GM12878 (cell line): Measurements from ENCODE around the gene ZBTB9. TPM values are rescaled to one million over a fixed set of nuclear protein-coding genes. Genes with fewer than 3 reads are reported as not detected.

Source experiments
- ATAC-seq: fragments of 200-7000 bp; cut with Tn5 transposase; 3 replicates; pipeline ENCODE4 v1.9.1; 2020; ENCODE audit warnings: mild to moderate bottlenecking, moderate library complexity
- BruUV-seq: library from RNA; stranded (reverse); fragments of 400-500 nt; replicated peaks from 2 replicates; lab custom pipeline; 2021; lab: Mats Ljungman, UMichigan
- CTCF ChIA-PET: fragments of 300-600 bp; sonication (Branson Sonifier 250); formaldehyde crosslinking; extraction: SDS; loops from one replicate; lab custom pipeline; 2021; ENCODE audit warnings: inconsistent platforms; lab: Yijun Ruan, JAX
- POLR2A ChIA-PET: fragments of 350-600 bp; formaldehyde crosslinking; extraction: SDS; loops from one replicate; lab custom pipeline; 2021; ENCODE audit warnings: inconsistent platforms; lab: Charles Lee
- RAD21 ChIA-PET: fragments of 300-600 bp; sonication (Branson Sonifier 250); formaldehyde crosslinking; loops from one replicate; lab custom pipeline; 2023; ENCODE audit warnings: antibody characterized with exemption; ENCODE audit not compliant: unreplicated experiment; lab: Charles Lee
- SMC1A ChIA-PET: fragments of 300-600 bp; sonication (Branson Sonifier 250); formaldehyde crosslinking; loops from one replicate; lab custom pipeline; 2023; ENCODE audit not compliant: unreplicated experiment, uncharacterized antibody; lab: Charles Lee
- DNase-seq: peaks from one replicate; pipeline ENCODE4 v3.0.0-alpha.2; 2011; ENCODE audit warnings: low read depth, low spot score
- FAIRE-seq: peaks from 3 replicates; lab custom pipeline; 2011; peaks lifted over from hg19 to GRCh38; lab: Jason Lieb, UNC
- H2AFZ ChIP-seq: 2 replicates; pipeline ENCODE4 v1.6.0; 2011; ENCODE audit warnings: low read depth, low read length, control low read depth; ENCODE audit not compliant: control insufficient read depth
- H3K27ac ChIP-seq: 2 replicates; pipeline ENCODE4 v1.5.1; 2011; ENCODE audit warnings: control low read depth; ENCODE audit not compliant: control insufficient read depth, insufficient read depth
- H3K27me3 ChIP-seq, 2 experiments: replicated peaks in 1 of 2; 2 replicates each; pipeline versions ENCODE4 v1.6.0 to v1.6.1; 2011; ENCODE audit warnings: low read length in 1 of 2; ENCODE audit not compliant: control insufficient read depth in 2 of 2, insufficient read depth in 2 of 2
- H3K36me3 ChIP-seq, 2 experiments: 2 replicates each; pipeline ENCODE4 v1.5.1; 2011; ENCODE audit warnings: low read length in 1 of 2; ENCODE audit not compliant: control insufficient read depth in 2 of 2, insufficient read depth in 2 of 2
- H3K4me1 ChIP-seq: 2 replicates; pipeline ENCODE4 v1.6.1; 2011; ENCODE audit warnings: mild to moderate bottlenecking, low read length, moderate library complexity, mixed read lengths; ENCODE audit not compliant: control insufficient read depth, insufficient read depth
- H3K4me2 ChIP-seq: 2 replicates; pipeline ENCODE4 v1.6.0; 2011; ENCODE audit warnings: control low read depth; ENCODE audit not compliant: control insufficient read depth, insufficient read depth
- H3K4me3 ChIP-seq: fragments of 200-600 bp; sonication (generic); 2 replicates; pipeline ENCODE4 v1.5.1; 2016
- H3K79me2 ChIP-seq: 2 replicates; pipeline ENCODE4 v1.6.0; 2011; ENCODE audit warnings: low read length; ENCODE audit not compliant: control insufficient read depth, insufficient read depth
- H3K9ac ChIP-seq: 2 replicates; pipeline ENCODE4 v1.8.0; 2011; ENCODE audit warnings: low read length, control low read depth, mixed read lengths; ENCODE audit not compliant: control insufficient read depth, insufficient read depth
- H3K9me3 ChIP-seq: replicated peaks from 3 replicates; pipeline ENCODE4 v1.5.1; 2011; ENCODE audit warnings: mild to moderate bottlenecking, low read length; ENCODE audit not compliant: control insufficient read depth, insufficient read depth
- H4K20me1 ChIP-seq: 2 replicates; pipeline ENCODE4 v1.6.0; 2011; ENCODE audit not compliant: control insufficient read depth, insufficient read depth
- CBX5 ChIP-seq: sonication (generic); IDR thresholded peaks from 2 replicates; pipeline ENCODE4 v1.6.1; 2016; ENCODE audit warnings: low read depth, moderate library complexity, mild to moderate bottlenecking, inconsistent platforms
- FOS ChIP-seq: IDR thresholded peaks from 3 replicates; pipeline ENCODE4 v1.6.1; 2011; ENCODE audit warnings: borderline replicate concordance; ENCODE audit not compliant: insufficient read length; ENCODE audit errors: extremely low read depth
- FOXM1 ChIP-seq: IDR thresholded peaks from 2 replicates; pipeline ENCODE4 v1.6.1; 2012; ENCODE audit warnings: low read depth, mild to moderate bottlenecking, inconsistent platforms, low read length, moderate library complexity
- HDAC2 ChIP-seq: fragments of 200-600 bp; sonication (generic); IDR thresholded peaks from 2 replicates; pipeline ENCODE4 v1.6.1; 2017
- IKZF1 ChIP-seq: fragments of 450-650 bp; conservative IDR thresholded peaks from 2 replicates; pipeline ENCODE4 v1.6.1; 2017; ENCODE audit warnings: antibody characterized with exemption, mild to moderate bottlenecking
- MEF2A ChIP-seq: IDR thresholded peaks from 2 replicates; pipeline ENCODE4 v1.6.1; 2011; ENCODE audit warnings: low read depth, mild to moderate bottlenecking, low read length, moderate library complexity; ENCODE audit not compliant: insufficient read depth
- NFIC ChIP-seq: IDR thresholded peaks from 2 replicates; pipeline ENCODE4 v1.6.1; 2012; ENCODE audit warnings: low read depth, mild to moderate bottlenecking, inconsistent platforms, low read length, moderate library complexity
- NFXL1 ChIP-seq: fragments of 450-650 bp; IDR thresholded peaks from 2 replicates; pipeline ENCODE4 v1.6.1; 2017; ENCODE audit warnings: antibody characterized with exemption, mild to moderate bottlenecking, borderline replicate concordance
- RAD51 ChIP-seq: fragments of 450-650 bp; IDR thresholded peaks from 2 replicates; pipeline ENCODE4 v1.6.1; 2016; ENCODE audit warnings: moderate library complexity, mild to moderate bottlenecking, inconsistent platforms
- SREBF2 ChIP-seq: IDR thresholded peaks from 2 replicates; pipeline ENCODE4 v1.6.1; 2012; ENCODE audit warnings: mild to moderate bottlenecking, low read length
- SRF ChIP-seq, 2 experiments: IDR thresholded peaks; 2 replicates each; pipeline ENCODE4 v1.6.1; 2011; ENCODE audit warnings: low read depth in 2 of 2, low read length in 2 of 2, mild to moderate bottlenecking in 1 of 2, moderate library complexity in 1 of 2
- SUPT20H ChIP-seq: IDR thresholded peaks from 2 replicates; pipeline ENCODE4 v1.6.1; 2011; ENCODE audit warnings: low read depth, mild to moderate bottlenecking, low read length, moderate library complexity, borderline replicate concordance; ENCODE audit not compliant: control insufficient read depth
- ZNF592 ChIP-seq: fragments of 450-650 bp; IDR thresholded peaks from 2 replicates; pipeline ENCODE4 v1.6.1; 2017; ENCODE audit warnings: mild to moderate bottlenecking, moderate library complexity
- WGBS: methylation state at CpG from one replicate; pipeline ENCODE4 v1.1.6; 2016; ENCODE audit warnings: low lambda C conversion rate; ENCODE audit not compliant: insufficient replicate concordance, insufficient coverage; ENCODE audit errors: missing lambda C conversion rate; 5-methylcytosine and 5-hydroxymethylcytosine counted together
- in situ Hi-C: fragments of 300-500 bp; cut with MboI; formaldehyde crosslinking; loops from 9 replicates; pipeline ENCODE4 v1.14.3; 2018; ENCODE audit warnings: mixed read lengths
- intact Hi-C: fragments of 100-400 bp; cut with micrococcal nuclease; formaldehyde crosslinking; loops from one replicate; pipeline ENCODE4 v1.14.2; 2022; ENCODE audit not compliant: unreplicated experiment
- polyA plus RNA-seq, 11 experiments: library from polyadenylated mRNA; depleted of rRNA in 4 of 11; unstranded in 6 of 11; stranded (reverse) in 5 of 11; fragments of >200 nt; fragmentation: Nextera tagmentation in 4 of 11; fragmentation: Illumina TruSeq in 1 of 11; extraction: Ambion mirVana in 4 of 11; extraction: Trizol in 1 of 11; gene quantifications; 1 replicate in 1 of 11; 2 replicates in 10 of 11; pipeline versions ENCODE4 v1.2.1 to v1.2.3, GENCODE V29; 2011 to 2016; ENCODE audit warnings: inconsistent platforms in 2 of 11, missing spikeins in 2 of 11, low read depth in 1 of 11
- total RNA-seq, 4 experiments: library from RNA; depleted of rRNA in 3 of 4; stranded (reverse); fragments of >200 nt in 3 of 4; fragmentation: Illumina TruSeq in 1 of 4; extraction: Trizol in 1 of 4; gene quantifications; 2 replicates each; pipeline versions ENCODE4 v1.2.1 to v1.2.3, GENCODE V29; 2013 to 2021
- TF ChIP-seq, protein P1 (sequence below): fragments of 450-650 bp; IDR thresholded peaks from 2 replicates; pipeline ENCODE4 v1.6.1; 2014; ENCODE audit warnings: mild to moderate bottlenecking
- TF ChIP-seq, protein P2 (sequence below): fragments of 450-650 bp; IDR thresholded peaks from 2 replicates; pipeline ENCODE4 v1.6.1; 2016; ENCODE audit warnings: mild to moderate bottlenecking, moderate library complexity, borderline replicate concordance

Gene ZBTB9
- total and polyA plus RNA-seq, 10 of the 15 experiments (the other 5 are each of a cell fraction or from before 2014, with no cell fraction given) = 1.5 to 12.7 (median 6.9) TPM

DNA sequence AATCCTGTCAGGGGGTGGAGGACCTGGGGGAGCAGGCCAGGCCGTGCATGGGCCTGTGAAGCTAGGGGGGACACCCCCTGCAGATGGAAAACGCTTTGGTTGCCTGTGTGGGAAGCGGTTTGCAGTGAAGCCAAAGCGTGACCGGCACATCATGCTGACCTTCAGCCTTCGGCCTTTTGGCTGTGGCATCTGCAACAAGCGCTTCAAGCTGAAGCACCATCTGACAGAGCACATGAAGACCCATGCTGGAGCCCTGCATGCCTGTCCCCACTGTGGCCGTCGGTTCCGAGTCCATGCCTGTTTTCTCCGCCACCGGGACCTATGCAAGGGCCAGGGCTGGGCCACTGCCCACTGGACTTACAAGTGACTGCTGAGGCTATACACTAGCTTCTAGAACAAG lies 1.8 kb downstream of the ZBTB9 start:
- in situ Hi-C loops = no loop called here
- no peak overlapping the region for H3K9ac ChIP-seq
- ChIA-PET RAD21 (interaction anchor here (0.8 kb wide), 1 partner anchor 38 kb away, joined by 3 read pairs; the partner anchor contains the start of gene CUTA), SMC1A (interaction anchor here (1.5 kb wide), 1 partner anchor 26 kb away, joined by 4 read pairs; no protein-coding TSS in a partner anchor), CTCF (interaction anchor here (1.1 kb wide), 1 partner anchor 65 kb away, joined by 3 read pairs; no protein-coding TSS in a partner anchor), POLR2A (no interaction called here)
- no peak for ATAC-seq
- peaks cover 3% of the 10 kb centered on the region; the same call in 1 of the 2 replicates for H3K4me1 ChIP-seq
- no peak overlapping the region for H3K4me3 ChIP-seq
- no peak overlapping the region for H3K4me2 ChIP-seq
- no peaks in the 10 kb centered on the region for H3K27me3 ChIP-seq
- no peak overlapping the region for H2AFZ ChIP-seq
- DNase-seq = no peak
- BruUV-seq = no TSS peak
- 98% methylated on average over 12 of the region's 12 CpGs for WGBS
- TF ChIP-seq FOS = no peak
- TF ChIP-seq CBX5 = no peak
- TF ChIP-seq, protein P1, sequence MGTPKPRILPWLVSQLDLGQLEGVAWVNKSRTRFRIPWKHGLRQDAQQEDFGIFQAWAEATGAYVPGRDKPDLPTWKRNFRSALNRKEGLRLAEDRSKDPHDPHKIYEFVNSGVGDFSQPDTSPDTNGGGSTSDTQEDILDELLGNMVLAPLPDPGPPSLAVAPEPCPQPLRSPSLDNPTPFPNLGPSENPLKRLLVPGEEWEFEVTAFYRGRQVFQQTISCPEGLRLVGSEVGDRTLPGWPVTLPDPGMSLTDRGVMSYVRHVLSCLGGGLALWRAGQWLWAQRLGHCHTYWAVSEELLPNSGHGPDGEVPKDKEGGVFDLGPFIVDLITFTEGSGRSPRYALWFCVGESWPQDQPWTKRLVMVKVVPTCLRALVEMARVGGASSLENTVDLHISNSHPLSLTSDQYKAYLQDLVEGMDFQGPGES = no peak
- TF ChIP-seq RAD51 = no peak
- TF ChIP-seq HDAC2 = no peak
- no peak for TF ChIP-seq ZNF592
- TF ChIP-seq SRF (IDR thresholded peaks at IDR 0.05; ENCODE audit: low read depth in 2 of 2, low read length in 2 of 2) = no peak
- TF ChIP-seq FOXM1 = no peak
- TF ChIP-seq NFXL1 = no peak
- TF ChIP-seq, protein P2, sequence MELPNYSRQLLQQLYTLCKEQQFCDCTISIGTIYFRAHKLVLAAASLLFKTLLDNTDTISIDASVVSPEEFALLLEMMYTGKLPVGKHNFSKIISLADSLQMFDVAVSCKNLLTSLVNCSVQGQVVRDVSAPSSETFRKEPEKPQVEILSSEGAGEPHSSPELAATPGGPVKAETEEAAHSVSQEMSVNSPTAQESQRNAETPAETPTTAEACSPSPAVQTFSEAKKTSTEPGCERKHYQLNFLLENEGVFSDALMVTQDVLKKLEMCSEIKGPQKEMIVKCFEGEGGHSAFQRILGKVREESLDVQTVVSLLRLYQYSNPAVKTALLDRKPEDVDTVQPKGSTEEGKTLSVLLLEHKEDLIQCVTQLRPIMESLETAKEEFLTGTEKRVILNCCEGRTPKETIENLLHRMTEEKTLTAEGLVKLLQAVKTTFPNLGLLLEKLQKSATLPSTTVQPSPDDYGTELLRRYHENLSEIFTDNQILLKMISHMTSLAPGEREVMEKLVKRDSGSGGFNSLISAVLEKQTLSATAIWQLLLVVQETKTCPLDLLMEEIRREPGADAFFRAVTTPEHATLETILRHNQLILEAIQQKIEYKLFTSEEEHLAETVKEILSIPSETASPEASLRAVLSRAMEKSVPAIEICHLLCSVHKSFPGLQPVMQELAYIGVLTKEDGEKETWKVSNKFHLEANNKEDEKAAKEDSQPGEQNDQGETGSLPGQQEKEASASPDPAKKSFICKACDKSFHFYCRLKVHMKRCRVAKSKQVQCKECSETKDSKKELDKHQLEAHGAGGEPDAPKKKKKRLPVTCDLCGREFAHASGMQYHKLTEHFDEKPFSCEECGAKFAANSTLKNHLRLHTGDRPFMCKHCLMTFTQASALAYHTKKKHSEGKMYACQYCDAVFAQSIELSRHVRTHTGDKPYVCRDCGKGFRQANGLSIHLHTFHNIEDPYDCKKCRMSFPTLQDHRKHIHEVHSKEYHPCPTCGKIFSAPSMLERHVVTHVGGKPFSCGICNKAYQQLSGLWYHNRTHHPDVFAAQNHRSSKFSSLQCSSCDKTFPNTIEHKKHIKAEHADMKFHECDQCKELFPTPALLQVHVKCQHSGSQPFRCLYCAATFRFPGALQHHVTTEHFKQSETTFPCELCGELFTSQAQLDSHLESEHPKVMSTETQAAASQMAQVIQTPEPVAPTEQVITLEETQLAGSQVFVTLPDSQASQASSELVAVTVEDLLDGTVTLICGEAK = no peak
- no peak for TF ChIP-seq SREBF2
- no peak for TF ChIP-seq NFIC
- no peak for TF ChIP-seq MEF2A
- TF ChIP-seq SUPT20H = no peak
- no peak for TF ChIP-seq IKZF1
- H3K27ac ChIP-seq = no peak overlapping the region
- H4K20me1 ChIP-seq = no peaks in the 10 kb centered on the region
- peaks cover 17% of the 10 kb centered on the region for H3K79me2 ChIP-seq
- no peak for FAIRE-seq
- H3K9me3 ChIP-seq = no peaks in the 10 kb centered on the region
- intact Hi-C loops = no loop called here
- no peaks in the 10 kb centered on the region; a peak in 1 of 4 replicates for H3K36me3 ChIP-seq
